ENCODE data around the gene CUL9.

GRCh38 chr6:43186019-43186418 is 4.0 kb downstream of the CUL9 start:
- TF ChIP-seq GATA2 (IDR thresholded peaks at IDR 0.05; ENCODE audit: low read depth, low read length), result no peak
- no peak for TF ChIP-seq GATA3 (IDR thresholded peaks at IDR 0.05; ENCODE audit: low read depth, low read length)
